Stomach (tissue), 4 donors: ENCODE data around the gene FAT2.

Experiments used
- POLR2A ChIP-seq, 4 donors: fragments of 450-650 bp; IDR thresholded peaks; one replicate each; pipeline ENCODE4 v1.6.1; 2016; ENCODE audit warnings: antibody characterized with exemption in 4 of 4, control low read depth in 2 of 4, mild to moderate bottlenecking in 1 of 4, moderate library complexity in 1 of 4
- TF ChIP-seq, protein P1 (sequence below), 7 experiments: fragments of 450-650 bp in 4 of 7; fragments of 200-600 bp in 3 of 7; sonication (generic) in 3 of 7; IDR thresholded peaks; one replicate each; pipeline ENCODE4 v1.5.1; 2016 to 2019; ENCODE audit warnings: antibody characterized with exemption in 7 of 7, control low read depth in 2 of 7, mild to moderate bottlenecking in 1 of 7

DNA sequence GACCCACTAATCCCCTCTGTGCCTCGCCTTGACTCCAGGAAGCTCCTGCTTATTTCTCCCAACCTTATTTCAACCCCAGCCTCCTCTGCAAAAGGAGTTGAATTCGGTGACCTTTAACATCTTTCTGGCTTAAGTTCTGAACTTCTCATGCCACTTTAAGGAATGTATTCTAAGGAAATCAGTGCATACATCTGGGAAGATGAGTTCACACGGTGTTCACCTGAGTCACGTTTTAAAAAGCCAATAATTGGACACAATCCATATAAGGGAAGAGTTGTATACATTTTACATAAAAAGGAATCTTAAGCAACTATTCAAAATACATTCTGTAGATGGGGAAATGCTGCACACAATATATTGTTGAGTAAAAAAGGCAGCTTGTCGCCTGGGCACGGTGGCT is 33.2 kb downstream of the FAT2 start:
- TF ChIP-seq, protein P1, sequence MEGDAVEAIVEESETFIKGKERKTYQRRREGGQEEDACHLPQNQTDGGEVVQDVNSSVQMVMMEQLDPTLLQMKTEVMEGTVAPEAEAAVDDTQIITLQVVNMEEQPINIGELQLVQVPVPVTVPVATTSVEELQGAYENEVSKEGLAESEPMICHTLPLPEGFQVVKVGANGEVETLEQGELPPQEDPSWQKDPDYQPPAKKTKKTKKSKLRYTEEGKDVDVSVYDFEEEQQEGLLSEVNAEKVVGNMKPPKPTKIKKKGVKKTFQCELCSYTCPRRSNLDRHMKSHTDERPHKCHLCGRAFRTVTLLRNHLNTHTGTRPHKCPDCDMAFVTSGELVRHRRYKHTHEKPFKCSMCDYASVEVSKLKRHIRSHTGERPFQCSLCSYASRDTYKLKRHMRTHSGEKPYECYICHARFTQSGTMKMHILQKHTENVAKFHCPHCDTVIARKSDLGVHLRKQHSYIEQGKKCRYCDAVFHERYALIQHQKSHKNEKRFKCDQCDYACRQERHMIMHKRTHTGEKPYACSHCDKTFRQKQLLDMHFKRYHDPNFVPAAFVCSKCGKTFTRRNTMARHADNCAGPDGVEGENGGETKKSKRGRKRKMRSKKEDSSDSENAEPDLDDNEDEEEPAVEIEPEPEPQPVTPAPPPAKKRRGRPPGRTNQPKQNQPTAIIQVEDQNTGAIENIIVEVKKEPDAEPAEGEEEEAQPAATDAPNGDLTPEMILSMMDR (IDR thresholded peaks at IDR 0.05) = no peak
- no peak for TF ChIP-seq POLR2A (IDR thresholded peaks at IDR 0.05)
